Astrocyte (in vitro differentiated cells and primary cell): ENCODE results near the gene UNG.

Experiments used
- EZH2 ChIP-seq: IDR thresholded peaks from 2 replicates; pipeline ENCODE4 v1.6.1; 2012; ENCODE audit warnings: mild to moderate bottlenecking, low read length, inconsistent platforms; ENCODE audit not compliant: insufficient read depth
- TF ChIP-seq, protein P1 (sequence below): IDR thresholded peaks from 2 replicates; pipeline ENCODE4 v1.5.1; 2011; ENCODE audit warnings: low read depth, mild to moderate bottlenecking, inconsistent platforms, low read length, moderate library complexity; ENCODE audit not compliant: insufficient read depth

- TF ChIP-seq EZH2, result no peak
- TF ChIP-seq, protein P1, sequence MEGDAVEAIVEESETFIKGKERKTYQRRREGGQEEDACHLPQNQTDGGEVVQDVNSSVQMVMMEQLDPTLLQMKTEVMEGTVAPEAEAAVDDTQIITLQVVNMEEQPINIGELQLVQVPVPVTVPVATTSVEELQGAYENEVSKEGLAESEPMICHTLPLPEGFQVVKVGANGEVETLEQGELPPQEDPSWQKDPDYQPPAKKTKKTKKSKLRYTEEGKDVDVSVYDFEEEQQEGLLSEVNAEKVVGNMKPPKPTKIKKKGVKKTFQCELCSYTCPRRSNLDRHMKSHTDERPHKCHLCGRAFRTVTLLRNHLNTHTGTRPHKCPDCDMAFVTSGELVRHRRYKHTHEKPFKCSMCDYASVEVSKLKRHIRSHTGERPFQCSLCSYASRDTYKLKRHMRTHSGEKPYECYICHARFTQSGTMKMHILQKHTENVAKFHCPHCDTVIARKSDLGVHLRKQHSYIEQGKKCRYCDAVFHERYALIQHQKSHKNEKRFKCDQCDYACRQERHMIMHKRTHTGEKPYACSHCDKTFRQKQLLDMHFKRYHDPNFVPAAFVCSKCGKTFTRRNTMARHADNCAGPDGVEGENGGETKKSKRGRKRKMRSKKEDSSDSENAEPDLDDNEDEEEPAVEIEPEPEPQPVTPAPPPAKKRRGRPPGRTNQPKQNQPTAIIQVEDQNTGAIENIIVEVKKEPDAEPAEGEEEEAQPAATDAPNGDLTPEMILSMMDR, result no peak
Measured at GRCh38 chr12:109057376-109057775, 40.0 kb upstream of the UNG start.
